Smooth muscle cell of the brain vasculature (primary cell): Measurements from ENCODE around the gene CELF4.
"Not testable (repeated sequence)": the region's sequence is repeated elsewhere in the genome, so short reads cannot be mapped to it uniquely, and the experiment has no call there.

Source experiments
- DNase-seq: peaks from one replicate; pipeline ENCODE4 v3.0.0-alpha.2; 2012; ENCODE audit warnings: low read depth, low spot score

The CELF4 gene

DNA sequence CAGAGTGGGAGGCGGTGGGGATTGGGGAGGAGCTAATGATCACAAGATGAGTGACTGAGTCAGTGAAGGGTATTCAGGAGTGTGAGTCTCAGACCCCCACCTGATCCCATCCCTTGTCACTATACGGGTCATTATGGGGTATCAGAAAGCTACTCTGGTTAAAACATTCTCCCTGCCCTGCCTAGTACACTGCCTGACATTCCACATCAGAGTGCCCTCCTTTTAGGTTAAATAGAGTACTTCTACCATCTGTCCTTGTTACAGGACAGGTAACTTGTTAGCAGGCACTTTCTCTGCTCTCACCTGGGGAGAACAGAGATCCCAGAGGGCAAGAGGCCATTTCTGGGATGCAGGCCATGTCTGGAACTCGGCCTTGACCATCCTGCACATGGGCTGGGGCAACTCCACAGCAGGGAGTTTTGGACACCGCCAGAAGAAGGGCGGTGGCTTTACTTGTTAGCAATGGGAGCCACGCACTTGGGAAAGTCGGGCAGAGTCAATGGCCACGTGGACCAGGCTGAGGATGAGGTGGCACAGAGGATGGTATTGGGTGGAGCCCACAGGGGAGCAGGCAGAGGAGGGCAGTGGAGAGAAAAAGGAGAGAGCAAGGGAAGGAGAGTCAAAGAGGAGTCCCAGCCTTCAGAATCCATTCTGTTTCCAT is 98.5 kb downstream of the CELF4 start:
- no peak for DNase-seq

DNA sequence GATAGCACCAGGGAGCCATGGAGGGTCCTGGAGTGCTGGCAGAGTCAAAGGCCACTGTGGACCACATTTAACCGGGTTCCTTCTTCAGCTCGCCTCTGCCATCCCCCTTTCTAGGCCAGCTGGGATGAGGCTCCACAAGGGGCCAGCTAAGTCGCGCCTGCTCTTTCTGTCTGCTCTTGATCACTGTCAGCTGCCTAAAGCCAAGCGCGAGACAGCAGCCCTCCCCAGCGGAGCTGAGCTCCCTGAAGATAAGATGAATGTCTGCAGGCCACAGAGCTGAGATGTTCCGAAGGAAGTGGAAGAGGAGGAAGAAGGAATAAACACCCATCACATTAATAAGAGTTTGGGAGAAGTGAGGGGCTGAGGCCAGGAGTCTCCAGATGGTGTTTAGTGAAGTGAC is 99.6 kb downstream of the CELF4 start:
- no peak for DNase-seq

DNA sequence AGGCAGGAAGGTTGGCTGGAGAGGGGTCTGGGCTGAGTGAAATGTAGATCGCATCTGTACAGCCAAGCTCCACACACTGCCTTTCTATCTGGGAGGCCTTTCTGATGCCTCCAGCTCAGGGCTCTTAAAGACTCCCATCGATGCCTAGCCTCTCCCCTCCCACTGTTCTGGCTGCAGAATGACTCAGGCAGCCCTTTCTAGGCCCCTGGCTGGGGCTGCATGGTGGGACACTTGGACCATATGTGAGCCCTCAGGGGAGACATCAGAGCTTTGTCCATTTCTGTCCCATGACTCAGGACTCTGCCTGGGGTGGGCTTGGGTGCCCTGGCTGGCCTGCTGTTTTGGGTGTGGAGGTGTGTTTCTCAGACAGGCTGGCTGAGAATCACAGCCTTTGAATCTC is 101.3 kb downstream of the CELF4 start:
- DNase-seq = no peak

DNA sequence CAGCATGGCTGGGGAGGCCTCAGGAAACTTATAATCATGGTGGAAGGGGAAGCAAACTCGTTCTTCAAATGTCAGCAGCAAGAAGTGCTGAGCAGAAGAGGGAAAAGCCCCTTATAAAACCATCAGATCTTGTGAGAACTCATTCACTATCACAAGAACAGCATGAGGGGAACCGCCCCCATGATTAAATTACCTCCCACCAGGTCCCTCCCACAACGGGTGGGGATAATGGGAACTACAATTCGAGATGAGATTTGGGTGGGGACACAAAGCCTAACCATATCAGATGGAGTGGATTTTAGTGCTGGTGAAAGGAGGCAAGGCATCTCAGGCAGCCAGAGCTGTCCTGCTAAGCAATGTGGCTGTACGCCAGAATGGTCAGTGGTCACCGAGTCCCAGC is 104.3 kb downstream of the CELF4 start:
- DNase-seq = not testable (repeated sequence)

DNA sequence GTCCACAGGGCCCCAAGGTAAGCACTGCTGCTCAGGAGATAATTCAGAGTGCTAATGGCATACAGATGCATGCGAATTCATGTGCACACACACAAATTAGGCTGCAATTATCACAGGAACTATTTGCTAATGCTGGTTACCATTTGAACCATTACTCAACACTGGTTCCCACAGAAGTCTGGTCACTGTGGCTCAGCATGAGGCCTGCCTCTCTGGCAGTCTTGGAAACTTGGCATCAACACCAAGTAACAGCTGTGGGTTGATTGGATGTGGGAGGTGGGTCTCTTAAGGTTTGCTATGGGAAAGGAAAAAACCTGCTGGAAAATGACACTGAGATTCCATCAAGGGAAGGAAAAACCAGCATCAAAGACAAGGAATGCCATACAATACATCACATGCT is 105.0 kb downstream of the CELF4 start:
- DNase-seq = no peak

DNA sequence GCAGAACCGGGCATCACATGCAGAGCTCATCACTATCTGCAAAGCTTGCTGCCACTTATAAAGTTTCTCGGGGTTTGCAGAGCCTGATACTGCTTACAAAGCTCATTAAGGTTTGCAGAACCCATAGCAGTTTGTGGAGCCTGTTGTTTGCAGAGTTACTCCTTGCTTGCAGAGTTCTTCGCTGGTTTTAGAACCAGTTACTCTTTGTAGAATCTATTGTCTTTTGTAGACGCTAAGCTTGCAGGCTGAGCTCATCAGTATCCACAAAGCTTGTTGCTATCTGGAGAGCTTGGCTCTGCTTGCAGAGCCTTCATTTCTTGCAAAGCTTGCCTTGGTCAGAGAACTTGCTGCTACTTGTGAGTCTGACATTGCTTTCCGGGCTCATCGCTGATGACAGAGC is 106.9 kb downstream of the CELF4 start:
- DNase-seq = no peak

DNA sequence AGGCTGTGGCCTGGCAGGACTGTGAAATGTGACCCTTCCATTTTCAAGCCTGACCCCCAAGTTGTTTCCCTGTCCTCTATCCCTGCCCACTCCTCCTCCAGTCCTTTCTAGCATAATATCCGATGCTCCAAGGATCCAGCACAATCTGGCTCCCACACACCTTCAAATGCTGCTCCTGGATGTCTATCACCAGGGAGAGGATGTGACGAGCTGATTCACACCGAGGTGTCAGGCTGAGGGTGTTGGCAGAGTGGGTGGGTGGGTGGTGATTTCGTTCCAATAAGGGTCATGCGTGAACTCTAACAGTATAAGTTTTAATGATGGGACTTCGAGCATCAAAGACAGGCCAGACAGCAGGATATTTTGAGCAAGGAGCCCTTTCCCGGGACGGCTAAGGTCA is 107.8 kb downstream of the CELF4 start:
- DNase-seq = no peak

DNA sequence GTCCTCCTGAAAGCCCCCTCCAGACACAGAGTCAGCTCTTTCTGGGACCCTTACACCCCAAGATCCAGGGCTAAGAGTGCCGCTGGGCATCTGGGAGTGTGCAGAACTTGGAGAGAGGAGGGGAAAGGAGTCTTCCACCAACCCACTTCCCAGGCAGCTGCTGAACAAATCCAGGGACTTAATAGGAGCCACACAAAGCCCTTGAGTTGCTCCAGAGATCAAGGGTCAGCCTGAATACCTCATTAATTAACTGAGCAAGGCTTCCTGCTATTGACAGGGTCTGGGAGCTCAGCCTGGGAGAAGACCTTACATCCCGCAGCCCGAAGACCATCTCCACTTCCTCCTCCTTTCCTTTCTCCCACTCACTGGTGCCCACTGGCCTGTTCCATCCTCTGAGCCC is 108.3 kb downstream of the CELF4 start:
- DNase-seq = no peak

DNA sequence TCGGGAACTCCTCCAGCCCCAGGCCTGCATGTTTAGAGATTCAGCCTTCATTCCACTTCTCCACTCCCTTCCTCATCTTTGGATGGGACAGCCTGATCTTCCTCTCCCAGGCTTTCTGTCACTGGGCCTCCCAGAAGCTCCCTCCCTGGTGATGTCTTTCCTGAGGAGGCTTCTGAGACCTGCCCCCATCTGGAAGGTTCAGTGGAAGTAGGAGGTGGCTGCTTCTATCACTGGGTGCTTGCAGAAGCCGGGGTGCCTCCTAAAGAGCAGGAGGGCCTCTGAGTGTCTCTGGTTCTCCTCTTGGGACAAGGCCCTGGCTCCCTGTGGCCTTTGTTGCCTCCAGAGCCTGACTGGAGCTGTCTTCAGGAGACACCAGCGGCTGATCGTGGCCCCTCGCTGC is 108.7 kb downstream of the CELF4 start:
- no peak for DNase-seq

DNA sequence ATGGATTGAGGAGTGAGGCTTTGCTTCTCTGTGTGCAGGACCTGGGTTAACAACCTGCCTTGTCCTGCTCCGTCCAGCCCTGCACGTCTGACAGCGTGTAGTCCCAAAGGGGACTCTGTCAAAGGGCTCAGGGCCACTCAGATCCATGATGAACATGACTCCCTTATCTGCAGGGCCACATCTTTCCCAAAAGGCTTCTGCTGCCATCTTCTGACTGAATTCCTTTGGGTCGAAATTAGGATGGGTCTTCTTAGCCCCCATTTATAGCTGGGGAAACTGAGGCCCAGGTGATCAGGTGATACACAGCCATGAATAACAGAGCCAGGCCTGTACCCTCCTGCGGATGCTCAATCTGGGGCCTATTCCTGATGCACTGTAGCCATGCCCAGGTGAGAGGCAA is 109.2 kb downstream of the CELF4 start:
- DNase-seq = no peak

DNA sequence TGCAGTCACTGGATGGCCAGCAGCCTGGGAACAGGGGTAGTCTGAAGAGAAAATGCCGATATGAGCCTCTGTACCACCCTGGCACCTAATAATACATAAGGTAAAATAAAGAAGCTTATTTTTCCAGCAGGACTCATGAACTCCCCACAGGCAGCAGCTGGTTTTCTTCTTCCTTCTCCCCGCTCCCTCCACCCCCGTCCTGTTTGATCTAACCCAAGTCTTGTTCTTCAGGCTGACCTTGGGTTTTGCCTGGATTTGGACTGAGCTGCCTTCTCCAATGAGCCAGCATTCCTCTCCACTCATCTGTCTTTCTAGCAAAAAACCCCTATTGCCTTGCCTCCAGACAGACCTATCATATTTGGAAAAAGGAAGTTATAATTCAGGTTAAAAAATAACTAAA is 111.8 kb downstream of the CELF4 start:
- no peak for DNase-seq

DNA sequence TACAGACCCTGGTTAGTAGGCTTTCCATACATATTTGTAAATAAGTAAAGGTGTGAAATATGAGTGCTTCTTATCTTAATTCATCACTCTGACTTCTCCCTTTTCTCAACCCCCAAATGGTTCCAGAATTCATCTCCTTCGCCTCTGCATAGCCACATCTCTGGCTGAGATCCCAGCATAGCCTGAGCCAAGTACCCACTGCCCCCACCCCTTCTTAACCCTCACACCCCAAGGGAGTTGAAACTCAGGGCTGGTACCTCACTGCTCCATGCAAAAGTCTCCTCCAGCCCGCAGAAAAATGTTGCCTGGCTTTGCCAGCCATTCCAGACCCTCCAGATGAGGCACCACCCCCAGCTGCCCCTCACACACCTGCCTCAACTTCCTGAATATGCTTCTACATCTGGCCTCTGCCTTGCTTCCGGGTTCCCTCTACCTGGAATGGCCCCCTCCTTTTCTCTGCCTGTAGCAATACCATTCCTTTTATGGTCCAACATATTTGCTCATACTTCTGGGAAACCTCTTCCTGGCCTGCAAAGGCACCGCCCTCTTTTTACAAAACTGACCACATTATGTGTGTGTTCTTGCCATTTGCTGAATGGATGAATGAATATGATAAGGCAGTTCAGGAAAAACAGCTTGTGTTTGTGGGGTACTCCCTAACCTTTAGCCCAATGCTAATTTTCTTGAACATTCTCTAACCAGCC is 112.8 kb downstream of the CELF4 start:
- no peak for DNase-seq

DNA sequence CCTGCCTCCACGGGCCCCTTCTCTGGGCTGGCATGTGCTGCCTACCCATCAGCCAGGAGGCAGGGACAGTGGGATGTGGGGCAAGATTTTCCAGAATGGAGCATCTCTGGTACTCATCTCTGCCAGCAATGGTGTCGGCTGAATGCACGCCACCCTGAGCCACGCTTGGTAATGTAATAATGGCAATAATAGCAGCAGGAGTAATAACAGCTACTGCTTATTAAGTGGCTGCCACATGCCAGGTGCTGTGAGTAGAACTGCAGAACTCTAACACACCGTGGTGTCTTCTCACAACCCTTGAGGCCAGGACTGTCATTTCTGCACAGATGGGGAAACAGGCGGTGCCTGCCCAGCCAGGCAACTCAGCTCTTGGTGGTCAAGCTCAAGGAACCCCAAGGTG is 113.6 kb downstream of the CELF4 start:
- no peak for DNase-seq

DNA sequence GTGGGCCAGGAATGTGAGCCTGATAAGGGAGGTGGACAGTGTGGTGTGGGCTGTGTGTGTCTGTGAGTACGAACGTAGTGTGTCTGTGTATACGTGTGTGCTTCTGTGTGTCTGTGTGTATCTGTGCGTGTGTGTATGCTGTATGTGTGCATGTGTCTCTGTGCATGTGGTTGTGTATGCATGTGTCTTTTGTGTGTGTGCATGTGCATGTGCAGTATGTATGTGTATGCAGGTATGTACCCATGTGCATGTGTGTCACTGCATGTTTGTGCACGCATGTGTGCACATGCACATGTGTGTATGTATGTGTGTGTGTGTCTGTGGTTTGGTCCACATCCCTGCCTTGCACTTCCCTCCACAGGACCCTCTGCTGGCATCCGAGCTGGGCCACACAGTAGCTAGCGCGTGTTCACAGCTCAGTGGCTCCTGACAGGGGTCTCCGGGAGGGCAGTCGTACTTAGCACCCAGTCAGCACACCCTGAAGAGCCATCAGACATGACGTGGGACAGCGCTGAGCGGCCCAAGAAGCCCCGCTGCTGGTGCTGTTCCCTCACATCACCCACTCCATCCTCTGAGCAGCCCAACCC is 114.3 kb downstream of the CELF4 start:
- no peak for DNase-seq

DNA sequence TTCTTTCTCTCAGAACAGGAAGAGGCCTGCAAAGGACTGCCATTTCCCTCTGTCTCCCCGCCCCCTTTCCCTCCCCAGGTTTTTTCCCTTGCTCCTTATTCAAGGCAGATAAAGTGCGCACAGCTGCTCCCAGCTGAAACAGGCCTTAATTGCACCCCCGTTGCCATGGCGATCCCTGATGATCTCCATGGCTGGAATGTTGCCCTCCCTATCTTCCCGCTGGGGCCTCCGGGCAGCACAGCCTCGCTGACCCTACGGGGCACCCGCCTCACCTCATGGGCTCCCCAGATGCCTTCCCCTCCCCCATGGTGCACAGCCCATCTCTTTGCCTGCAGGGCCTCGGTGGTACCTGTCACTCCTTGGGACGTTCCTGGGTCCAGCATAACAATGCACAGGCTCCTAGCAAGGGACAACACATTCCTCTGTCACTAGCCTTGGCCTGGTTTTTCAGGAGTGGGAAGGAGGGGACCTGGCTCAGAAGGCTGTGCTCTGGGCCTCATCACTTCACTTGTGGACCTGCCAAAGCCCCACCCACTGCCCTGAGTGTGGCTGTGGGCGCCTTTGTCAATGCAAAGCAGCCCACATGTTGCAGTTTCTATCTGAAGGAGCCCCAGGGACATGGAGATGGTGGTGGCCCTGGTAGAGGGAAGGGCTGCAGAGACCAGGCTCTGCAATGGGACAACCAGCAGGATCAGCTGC is 115.0 kb downstream of the CELF4 start:
- DNase-seq = no peak

DNA sequence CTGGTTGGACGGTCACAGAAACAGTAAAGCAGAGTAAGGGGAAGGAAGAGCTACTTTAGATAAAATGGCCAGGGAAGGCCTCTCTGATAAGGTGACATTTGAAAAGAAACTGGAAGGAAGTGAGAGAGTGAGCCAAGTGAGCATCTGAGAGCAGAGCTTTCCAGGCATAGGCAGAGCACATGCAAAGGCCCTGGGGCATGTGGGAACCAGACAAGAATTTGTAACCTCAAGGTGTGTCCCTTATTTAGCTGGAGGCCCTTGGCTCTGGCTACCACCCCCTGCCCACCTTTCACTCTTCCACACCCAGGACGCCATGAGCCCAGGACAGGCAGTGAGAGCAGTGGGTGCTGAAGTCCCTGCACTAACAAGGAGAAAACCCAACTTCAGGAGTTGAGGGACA is 116.0 kb downstream of the CELF4 start:
- no peak for DNase-seq

DNA sequence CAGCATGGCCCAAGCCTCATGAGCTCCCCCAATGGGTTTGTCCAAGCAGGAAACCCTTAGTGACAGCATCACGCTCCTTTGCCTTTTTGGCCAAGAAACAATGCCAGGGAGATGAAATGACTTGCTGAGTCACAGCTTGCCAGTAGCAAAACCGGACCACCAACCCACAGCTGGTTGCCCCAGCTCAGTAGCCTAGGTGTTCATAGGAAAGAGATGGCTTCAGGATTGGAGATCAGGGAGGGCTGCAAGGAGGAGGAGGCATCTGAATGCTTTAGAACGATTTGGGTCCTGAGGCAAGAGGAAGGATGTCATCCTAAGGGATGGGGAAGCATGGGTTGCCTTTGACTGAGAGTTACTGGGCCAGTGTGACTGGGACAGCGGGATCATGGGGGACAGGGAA is 116.7 kb downstream of the CELF4 start:
- no peak for DNase-seq

DNA sequence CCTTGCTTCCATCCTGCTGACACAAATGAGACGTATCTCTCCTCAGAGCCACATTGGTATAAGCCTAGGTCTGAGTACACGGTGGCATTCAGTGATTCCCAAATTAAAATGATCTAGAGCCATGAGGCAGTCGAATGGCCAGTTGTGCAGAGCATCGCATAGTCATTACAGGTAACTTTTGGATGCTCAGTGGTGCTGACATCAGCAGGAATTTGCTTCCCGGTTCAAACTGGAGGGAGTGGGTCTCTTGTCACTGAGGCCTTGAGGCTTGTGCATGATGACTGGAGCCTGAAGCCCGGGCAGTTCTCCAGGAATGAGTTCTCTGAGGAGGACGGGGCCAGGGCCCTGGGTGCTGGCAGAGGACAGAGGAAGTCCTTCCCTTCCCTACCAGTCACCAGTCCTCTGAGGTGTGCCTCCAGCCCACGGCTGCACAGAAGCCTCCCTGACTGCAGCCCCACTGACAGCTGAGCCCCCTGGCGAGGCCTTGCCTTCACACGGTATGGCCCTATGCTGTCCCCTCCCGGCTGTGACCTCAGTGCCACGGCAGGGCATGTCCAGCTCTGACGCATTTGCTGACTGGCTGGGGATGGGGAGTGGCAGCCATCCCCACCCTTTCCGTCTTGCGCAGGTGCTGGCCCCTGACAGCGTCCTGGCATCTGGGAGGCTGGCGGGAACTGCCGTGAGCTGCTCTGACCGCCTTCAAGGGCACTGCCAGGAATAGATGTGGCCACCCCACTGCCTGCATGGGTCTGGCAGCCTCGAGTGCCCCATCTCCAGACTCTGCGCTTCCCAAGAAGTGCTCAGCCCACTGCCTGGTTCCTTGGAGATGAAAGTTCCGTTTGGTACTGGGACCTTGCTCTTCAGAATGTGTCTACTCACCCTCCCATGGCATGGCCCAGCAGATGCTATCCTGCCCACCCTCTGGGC is 117.4 kb downstream of the CELF4 start:
- DNase-seq = no peak

DNA sequence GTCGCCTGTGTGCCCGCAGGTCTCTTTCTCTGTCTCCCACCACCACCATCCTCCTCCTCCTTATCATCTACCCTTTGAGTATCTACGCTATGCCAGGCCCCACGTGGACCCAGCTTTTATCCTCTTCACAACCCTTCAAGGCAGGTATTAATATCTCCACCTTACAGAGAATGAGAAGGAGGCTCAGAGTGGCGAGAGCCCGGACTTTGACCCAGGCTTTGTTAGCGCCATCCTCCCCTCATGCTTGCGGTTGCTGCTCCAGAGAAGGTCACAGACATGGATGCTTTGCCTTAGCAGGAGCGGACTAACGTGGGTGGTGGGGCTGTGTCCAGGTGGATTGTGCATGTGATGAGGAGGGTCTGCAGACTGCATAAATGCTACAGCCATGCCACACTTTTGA is 119.8 kb downstream of the CELF4 start:
- DNase-seq = no peak

DNA sequence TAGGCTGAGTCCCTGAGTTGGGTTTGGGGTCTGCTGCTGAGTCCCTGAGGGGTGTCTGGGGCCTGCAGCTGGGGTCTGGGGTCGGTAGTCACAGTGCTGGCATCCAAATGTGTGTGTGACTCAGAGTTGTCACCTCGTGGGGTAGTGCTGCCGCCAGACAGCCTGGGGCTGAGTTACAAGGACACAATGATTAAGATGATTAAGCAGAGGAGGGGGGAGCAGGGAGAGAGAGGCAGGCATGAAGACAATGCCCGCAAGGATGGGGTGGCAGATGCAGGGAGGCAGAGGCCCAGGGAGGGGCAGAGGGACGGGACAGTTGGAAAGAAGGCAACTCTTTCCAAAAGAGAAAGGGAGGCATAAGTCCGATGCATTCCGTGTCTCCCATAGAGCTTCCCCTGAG is 120.2 kb downstream of the CELF4 start:
- DNase-seq = no peak

DNA sequence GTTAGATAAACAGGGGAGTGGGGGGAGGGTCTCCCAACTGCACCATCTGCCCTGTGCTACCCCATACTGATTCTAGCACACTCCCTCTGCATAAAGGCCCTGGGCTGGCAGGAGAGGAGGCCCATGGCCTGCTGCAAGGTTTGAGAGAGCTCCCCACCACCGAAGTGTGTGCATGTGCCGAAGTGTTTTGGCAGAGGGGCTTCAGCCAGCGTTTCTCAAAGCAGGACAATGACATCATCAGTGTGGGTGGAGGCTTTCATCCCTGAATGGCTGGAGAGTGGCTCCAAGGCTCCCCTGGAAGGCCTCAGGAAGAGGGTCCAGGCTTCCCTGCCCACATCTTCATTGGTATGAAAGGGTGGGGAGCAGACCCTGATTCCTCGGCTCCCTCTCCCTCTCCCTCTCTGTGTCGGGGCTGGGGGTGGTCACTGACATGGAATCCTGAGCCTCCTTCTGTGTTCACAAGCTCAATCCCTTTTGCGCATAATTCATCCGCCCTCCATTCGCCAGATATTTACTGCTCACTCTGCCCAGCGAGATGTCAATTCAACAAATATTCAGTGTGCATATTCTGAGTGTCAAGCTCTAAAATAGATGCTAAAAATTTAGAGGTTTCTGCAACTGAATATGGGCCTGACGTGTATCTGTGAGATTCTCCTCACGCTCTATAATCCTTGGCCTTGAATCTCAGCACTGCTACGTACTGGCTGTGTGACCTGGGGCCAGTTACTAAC is 122.1 kb downstream of the CELF4 start:
- no peak for DNase-seq
